Ovary (tissue), 3 donors: ENCODE data around the gene CGNL1.

Experiments
- CTCF ChIP-seq, 3 donors: fragments of 450-650 bp in 2 of 3; fragments of 200-600 bp in 1 of 3; IDR thresholded peaks; one replicate each; pipeline versions ENCODE4 v1.5.1 to v1.8.0; 2016 to 2022; ENCODE audit warnings: antibody characterized with exemption in 3 of 3, mild to moderate bottlenecking in 1 of 3
- EP300 ChIP-seq: sonication (generic); formaldehyde crosslinking; IDR thresholded peaks from one replicate; pipeline ENCODE4 v1.6.1; 2017; ENCODE audit warnings: antibody characterized with exemption
- donor health status: DM: no; HTN: no; CAD: no.

DNA sequence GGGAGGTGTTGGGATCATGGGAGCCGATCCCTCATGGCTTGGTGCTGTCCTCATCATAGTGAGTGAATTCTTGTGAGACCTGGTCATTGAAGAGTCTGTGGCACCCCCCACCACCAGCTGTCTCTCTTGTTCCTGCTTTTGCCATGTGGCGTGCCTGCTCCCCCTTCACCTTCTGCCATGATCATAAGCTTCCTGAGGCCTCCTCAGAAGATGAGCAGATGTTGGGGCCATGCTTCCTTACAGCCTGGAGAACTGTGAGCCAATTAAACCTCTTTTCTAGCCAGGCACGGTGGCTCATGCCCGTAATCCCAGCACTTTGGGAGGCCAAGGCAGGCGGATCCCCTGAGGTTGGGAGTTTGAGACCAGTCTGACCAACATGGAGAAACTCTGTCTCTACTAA, 37.0 kb upstream of the CGNL1 start:
- no peak for TF ChIP-seq CTCF (IDR thresholded peaks at IDR 0.05)
- no peak for TF ChIP-seq EP300
